Measurements from ENCODE around the gene KLHDC4. TPM values are rescaled to one million over a fixed set of nuclear protein-coding genes. Genes with fewer than 3 reads are reported as not detected.
"Not testable (repeated sequence)": the region's sequence is repeated elsewhere in the genome, so short reads cannot be mapped to it uniquely, and the experiment has no call there.

The KLHDC4 gene
- polyA plus RNA-seq, 2 of the 4 experiments (the other 2 are of a cell fraction), result 25.9 to 37.2 TPM

- H3K9me3 ChIP-seq, result no peaks in the 10 kb centered on the region
- no peak overlapping the region for H3K4me3 ChIP-seq
- 97% methylated on average over 16 of the region's 16 CpGs for WGBS (ENCODE audit: missing lambda C conversion rate)
- DNase-seq (ENCODE audit: low read depth in 1 of 2, low spot score in 1 of 2) (no peak), FAIRE-seq (no peak), ATAC-seq (no peak)
- H3K27ac ChIP-seq, result no peak overlapping the region
- no peak overlapping the region for H3K4me2 ChIP-seq
- H3K4me1 ChIP-seq, result no peaks in the 10 kb centered on the region
- CTCF ChIA-PET, result interaction anchor here (0.8 kb wide), 1 partner anchor 91 kb away, joined by 5 read pairs; no protein-coding TSS in a partner anchor
- no peak for TF ChIP-seq E2F6 (IDR thresholded peaks at IDR 0.05; ENCODE audit: borderline replicate concordance, low read depth)
- TF ChIP-seq ZFP36 (IDR thresholded peaks at IDR 0.05; ENCODE audit: borderline replicate concordance, partially characterized antibody), result no peak
- no peak for TF ChIP-seq HOXB13 (CRISPR knock-in tag; IDR thresholded peaks at IDR 0.05; ENCODE audit: low read depth)
- no peak for TF ChIP-seq EHF (CRISPR knock-in tag; IDR thresholded peaks at IDR 0.05)
- no peak for TF ChIP-seq CTCF (IDR thresholded peaks at IDR 0.05)
- TF ChIP-seq HEYL (CRISPR knock-in tag; IDR thresholded peaks at IDR 0.05), result no peak
- POLR2A ChIA-PET, result no interaction called here
Measured at GRCh38 chr16:87727346-87727745, 38.4 kb downstream of the KLHDC4 start.

DNA sequence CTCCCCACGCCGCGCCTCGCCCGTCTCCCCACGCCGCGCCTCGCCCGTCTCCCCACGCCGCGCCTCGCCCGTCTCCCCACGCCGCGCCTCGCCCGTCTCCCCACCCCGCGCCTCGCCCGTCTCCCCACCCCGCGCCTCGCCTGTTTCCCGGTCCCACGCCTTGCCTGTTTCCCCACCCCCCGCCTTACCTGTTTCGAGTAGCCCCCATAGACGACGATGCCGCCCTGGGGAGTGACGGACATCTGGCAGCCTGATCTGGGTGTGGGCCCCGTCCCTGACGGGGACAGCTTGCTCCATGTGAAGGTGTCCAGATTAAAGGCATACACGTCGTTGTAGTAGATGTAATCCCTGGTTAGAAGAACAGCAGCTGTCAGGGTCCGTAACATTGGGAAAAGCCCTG is 39.2 kb downstream of the KLHDC4 start:
- CTCF ChIA-PET, result interaction anchor here (0.8 kb wide), 1 partner anchor 90 kb away, joined by 5 read pairs; no protein-coding TSS in a partner anchor
- H3K9me3 ChIP-seq; H3K4me3 ChIP-seq; ATAC-seq; DNase-seq (ENCODE audit: low read depth in 1 of 2, low spot score in 1 of 2); H3K27ac ChIP-seq; H3K4me1 ChIP-seq; FAIRE-seq; H3K4me2 ChIP-seq; POLR2A ChIA-PET: not testable (repeated sequence)
- 95% methylated on average over 12 of the region's 40 CpGs for WGBS (ENCODE audit: missing lambda C conversion rate)

GRCh38 chr16:87725596-87726235 is 40.1 kb downstream of the KLHDC4 start:
- TF ChIP-seq ZSCAN20 (CRISPR knock-in tag; IDR thresholded peaks at IDR 0.05) (no peak), PHF8 (IDR thresholded peaks at IDR 0.05; ENCODE audit: borderline replicate concordance, low read depth) (no peak), HMGXB4 (CRISPR knock-in tag; IDR thresholded peaks at IDR 0.05; ENCODE audit: borderline replicate concordance) (no peak), MAX (IDR thresholded peaks at IDR 0.05) (no peak), CHD4 (IDR thresholded peaks at IDR 0.05; ENCODE audit: borderline replicate concordance) (no peak), HDAC2 (IDR thresholded peaks at IDR 0.05) (no peak)
- TF ChIP-seq, protein P1, sequence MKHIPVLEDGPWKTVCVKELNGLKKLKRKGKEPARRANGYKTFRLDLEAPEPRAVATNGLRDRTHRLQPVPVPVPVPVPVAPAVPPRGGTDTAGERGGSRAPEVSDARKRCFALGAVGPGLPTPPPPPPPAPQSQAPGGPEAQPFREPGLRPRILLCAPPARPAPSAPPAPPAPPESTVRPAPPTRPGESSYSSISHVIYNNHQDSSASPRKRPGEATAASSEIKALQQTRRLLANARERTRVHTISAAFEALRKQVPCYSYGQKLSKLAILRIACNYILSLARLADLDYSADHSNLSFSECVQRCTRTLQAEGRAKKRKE (CRISPR knock-in tag; IDR thresholded peaks at IDR 0.05; ENCODE audit: low read depth), result no peak
- peak in 1 of 2 experiments; percentile 35; a peak in 2 of 6 replicates for ATAC-seq
- Histone ChIP-seq H3K4me1 (no peaks in the 10 kb centered on the region), H3K27ac (no peak overlapping the region), H3K4me3 (no peak overlapping the region), H3K9me3 (no peaks in the 10 kb centered on the region), H3K4me2 (no peak overlapping the region)
- peak in 1 of 2 experiments; percentile 27 for DNase-seq (ENCODE audit: low read depth in 1 of 2, low spot score in 1 of 2)
- ChIA-PET CTCF (interaction anchor here (1.2 kb wide), 1 partner anchor 16 kb away, joined by 4 read pairs; no protein-coding TSS in a partner anchor), POLR2A (no interaction called here)
- WGBS (ENCODE audit: missing lambda C conversion rate), result 91% methylated on average over 28 of the region's 28 CpGs
- no peak for FAIRE-seq
